Body of pancreas (tissue), 4 donors: ENCODE measurements around the gene FBXO8. TPM values are rescaled to one million over a fixed set of nuclear protein-coding genes. Genes with fewer than 3 reads are reported as not detected.

Source experiments
- ATAC-seq: fragments of 150-250 bp; one replicate; pipeline ENCODE4 v1.9.1; 2016
- DNase-seq, 4 donors: peaks; one replicate each; pipeline ENCODE4 v3.0.0-alpha.2; 2019
- H3K27ac ChIP-seq, 4 donors: fragments of 200-600 bp; sonication (generic); 1 replicate in 3 of 4; 2 replicates in 1 of 4; pipeline versions ENCODE4 v1.5.1 to v1.6.1; 2016 to 2019; ENCODE audit warnings: mild to moderate bottlenecking in 1 of 4, mixed read lengths in 1 of 4, moderate library complexity in 1 of 4
- H3K27me3 ChIP-seq, 2 donors: fragments of 200-600 bp; sonication (generic); one replicate each; pipeline ENCODE4 v1.6.0; 2016; ENCODE audit warnings: mild to moderate bottlenecking in 1 of 2
- H3K36me3 ChIP-seq, 2 donors: fragments of 200-600 bp; sonication (generic); replicated peaks in 1 of 2; 2 replicates each; pipeline ENCODE4 v1.5.1; 2016; ENCODE audit warnings: low read depth in 2 of 2; ENCODE audit not compliant: insufficient read depth in 1 of 2
- H3K4me1 ChIP-seq: fragments of 200-600 bp; sonication (generic); one replicate; pipeline ENCODE4 v1.6.0; 2016
- H3K4me3 ChIP-seq, 2 donors: fragments of 200-600 bp; sonication (generic); 1 replicate in 1 of 2; 2 replicates in 1 of 2; pipeline ENCODE4 v1.5.1; 2016 to 2019
- H3K9me3 ChIP-seq, 3 donors: fragments of 200-600 bp; sonication (generic); 1 replicate in 2 of 3; 2 replicates in 1 of 3; pipeline ENCODE4 v1.5.1; 2016
- CTCF ChIP-seq, 7 experiments: fragments of 450-650 bp in 4 of 7; fragments of 200-600 bp in 3 of 7; sonication (generic) in 3 of 7; IDR thresholded peaks; one replicate each; pipeline ENCODE4 v1.5.1; 2016 to 2019; ENCODE audit warnings: antibody characterized with exemption in 7 of 7
- POLR2A ChIP-seq, 3 donors: fragments of 450-650 bp; IDR thresholded peaks; one replicate each; pipeline ENCODE4 v1.6.1; 2016; ENCODE audit warnings: antibody characterized with exemption in 3 of 3, mild to moderate bottlenecking in 2 of 3
- WGBS, 2 donors: methylation state at CpG; one replicate each; pipeline ENCODE4 v1.1.5; 2017; 5-methylcytosine and 5-hydroxymethylcytosine counted together
- intact Hi-C: fragments of 100-400 bp; cut with DNase I; formaldehyde crosslinking; loops from one replicate; pipeline ENCODE4 v1.15.1; 2023
- total RNA-seq, 2 donors: library from RNA; depleted of rRNA; stranded (reverse); fragments of >200 nt; gene quantifications; one replicate each; pipeline ENCODE4 v1.1.0, GENCODE V29; 2016

FBXO8 gene, protein sequence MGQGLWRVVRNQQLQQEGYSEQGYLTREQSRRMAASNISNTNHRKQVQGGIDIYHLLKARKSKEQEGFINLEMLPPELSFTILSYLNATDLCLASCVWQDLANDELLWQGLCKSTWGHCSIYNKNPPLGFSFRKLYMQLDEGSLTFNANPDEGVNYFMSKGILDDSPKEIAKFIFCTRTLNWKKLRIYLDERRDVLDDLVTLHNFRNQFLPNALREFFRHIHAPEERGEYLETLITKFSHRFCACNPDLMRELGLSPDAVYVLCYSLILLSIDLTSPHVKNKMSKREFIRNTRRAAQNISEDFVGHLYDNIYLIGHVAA
- total RNA-seq = 10 to 100 TPM in 1 of 2 donors, 1 to 10 TPM in 1; 3.6 to 12.5 TPM

DNA sequence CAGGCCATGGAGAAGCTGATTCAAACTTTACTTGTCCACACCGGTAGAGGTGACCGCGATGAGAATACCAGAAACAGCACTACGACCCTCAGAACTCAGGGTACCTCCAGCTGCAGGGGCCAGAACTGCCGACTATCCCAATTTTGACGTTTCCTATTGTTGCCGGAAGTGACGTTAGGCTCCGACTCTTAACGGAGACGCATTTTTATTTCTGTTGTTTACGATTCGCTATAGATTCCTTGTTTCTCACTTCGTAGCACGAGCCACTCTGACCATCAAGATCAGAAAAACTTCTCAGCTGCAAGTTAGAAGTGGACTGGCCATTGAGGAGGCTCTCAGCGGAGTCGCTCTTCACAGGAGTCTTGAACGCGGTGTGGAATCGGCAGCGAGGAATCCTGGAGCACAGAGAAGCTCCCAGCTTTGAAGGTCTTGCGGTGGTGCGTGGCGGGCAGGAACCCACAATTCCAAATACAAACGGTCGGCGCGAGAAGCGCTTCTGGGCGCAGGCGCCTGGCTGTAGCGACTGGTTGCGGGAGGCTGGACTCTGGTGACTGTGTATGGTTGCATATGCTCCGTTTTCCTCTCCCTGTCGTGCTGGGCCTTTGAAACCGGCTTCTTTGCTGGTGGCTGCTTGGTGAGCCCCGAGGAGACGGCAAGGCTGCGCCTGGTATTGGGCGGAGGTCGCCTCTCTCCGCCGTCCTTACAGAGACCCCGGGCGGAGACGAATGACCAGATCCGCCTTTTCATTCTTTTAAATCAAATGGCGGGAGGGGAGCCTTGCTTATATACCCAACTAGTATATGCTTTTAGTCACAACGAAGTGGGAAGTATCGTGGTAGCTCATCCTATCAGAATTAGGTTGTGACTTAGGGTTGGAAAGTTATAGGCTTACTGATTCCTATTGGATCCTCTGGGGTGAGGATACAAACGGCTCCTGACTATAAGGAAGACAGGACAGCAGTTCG, at the start of gene FBXO8, which contains the start of gene CEP44:
Gene FBXO8, minus strand, starts transcription at position 161 of the 965 bp plus-strand sequence. CDS start 20,575 bp downstream, outside the sequence.
Gene CEP44, plus strand, starts transcription at position 405 of the 965 bp plus-strand sequence. CDS start 15,211 bp downstream, outside the sequence.
- peaks cover 24% of the 10 kb centered on the region for H3K4me1 ChIP-seq
- H3K9me3 ChIP-seq = no peaks in the 10 kb centered on the region
- no peaks in the 10 kb centered on the region for H3K36me3 ChIP-seq
- TF ChIP-seq POLR2A (IDR thresholded peaks at IDR 0.05) (peak in 2 of 3 donors; percentile 67 to 75), CTCF (IDR thresholded peaks at IDR 0.05) (peak in 3 of 7 experiments; percentile 1 to 25 (median 11))
- intact Hi-C loops = no loop called here
- peak within 1 kb of the TSS; percentile 91 to 99 (median 95) for H3K27ac ChIP-seq
- DNase-seq (peak; percentile 53 to 76 (median 66)), ATAC-seq (peak; percentile 82)
- no peaks in the 10 kb centered on the region for H3K27me3 ChIP-seq
- peak within 1 kb of the TSS; percentile 80 to 89 for H3K4me3 ChIP-seq
- 0% methylated on average over 37 to 52 of the region's 52 CpGs for WGBS, 2 donors

GRCh38 chr4:174332741-174333493, 49.5 kb upstream of the FBXO8 start:
- ATAC-seq (no peak), DNase-seq (no peak)
- Histone ChIP-seq H3K36me3 (no peaks in the 10 kb centered on the region), H3K4me1 (no peaks in the 10 kb centered on the region), H3K27me3 (no peaks in the 10 kb centered on the region), H3K27ac (no peak overlapping the region), H3K4me3 (no peak overlapping the region), H3K9me3 (no peaks in the 10 kb centered on the region)
- intact Hi-C loops = no loop called here
- TF ChIP-seq POLR2A (IDR thresholded peaks at IDR 0.05) (no peak), CTCF (IDR thresholded peaks at IDR 0.05) (no peak)
- WGBS, 2 donors = 63 to 76% methylated on average over 4 of the region's 4 CpGs

GRCh38 chr4:174324725-174325124, 41.3 kb upstream of the FBXO8 start:
- H3K27ac ChIP-seq = no peak overlapping the region
- no peaks in the 10 kb centered on the region for H3K36me3 ChIP-seq
- no peak overlapping the region for H3K4me3 ChIP-seq
- DNase-seq (no peak), ATAC-seq (no peak)
- intact Hi-C loops = loop anchor here (10.0 kb wide), 1 partner anchor 110 kb away; no protein-coding TSS in a partner anchor
- WGBS, 2 donors = 76 to 85% methylated on average over 2 of the region's 2 CpGs
- no peaks in the 10 kb centered on the region for H3K4me1 ChIP-seq
- no peaks in the 10 kb centered on the region for H3K27me3 ChIP-seq
- no peaks in the 10 kb centered on the region for H3K9me3 ChIP-seq
- no peak for TF ChIP-seq POLR2A (IDR thresholded peaks at IDR 0.05)

DNA sequence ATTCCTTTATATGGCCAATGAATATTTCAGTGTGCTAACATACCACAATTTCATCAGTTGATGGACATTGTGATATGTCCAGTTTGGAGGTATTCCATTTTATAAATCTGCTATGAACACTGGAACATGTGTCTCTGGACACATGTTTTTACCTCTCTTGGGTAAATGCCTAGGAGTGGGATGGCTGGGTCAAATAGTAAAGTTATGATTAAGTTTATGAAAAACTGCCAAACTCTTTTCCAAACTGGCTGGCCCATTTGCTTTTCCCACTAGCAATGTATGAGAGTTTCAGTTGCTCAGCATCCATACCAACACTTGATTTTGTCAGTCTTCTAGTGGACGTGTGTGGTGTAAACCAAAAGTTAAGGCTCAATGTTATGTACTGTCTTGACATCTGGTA, 40.8 kb upstream of the FBXO8 start:
- ATAC-seq = no peak
- no peaks in the 10 kb centered on the region for H3K27me3 ChIP-seq
- H3K36me3 ChIP-seq = no peaks in the 10 kb centered on the region
- H3K4me1 ChIP-seq = no peaks in the 10 kb centered on the region
- H3K9me3 ChIP-seq = no peaks in the 10 kb centered on the region
- TF ChIP-seq CTCF (IDR thresholded peaks at IDR 0.05) (no peak), POLR2A (IDR thresholded peaks at IDR 0.05) (no peak)
- WGBS, 2 donors = 68 to 80% methylated on average over 1 of the region's 1 CpG
- intact Hi-C loops = loop anchor here (10.0 kb wide), 1 partner anchor 109 kb away; no protein-coding TSS in a partner anchor
- DNase-seq = no peak
- H3K4me3 ChIP-seq = no peak overlapping the region
- no peak overlapping the region for H3K27ac ChIP-seq
